NCI-H510A (cell line): Measurements from ENCODE around the gene LZTS2.
"Not testable (repeated sequence)": the region's sequence is repeated elsewhere in the genome, so short reads cannot be mapped to it uniquely, and the experiment has no call there.

Experiments used
- DNase-seq: peaks from one replicate; lab custom pipeline; 2025; lab: John Stamatoyannopoulos, UW

Gene LZTS2, protein sequence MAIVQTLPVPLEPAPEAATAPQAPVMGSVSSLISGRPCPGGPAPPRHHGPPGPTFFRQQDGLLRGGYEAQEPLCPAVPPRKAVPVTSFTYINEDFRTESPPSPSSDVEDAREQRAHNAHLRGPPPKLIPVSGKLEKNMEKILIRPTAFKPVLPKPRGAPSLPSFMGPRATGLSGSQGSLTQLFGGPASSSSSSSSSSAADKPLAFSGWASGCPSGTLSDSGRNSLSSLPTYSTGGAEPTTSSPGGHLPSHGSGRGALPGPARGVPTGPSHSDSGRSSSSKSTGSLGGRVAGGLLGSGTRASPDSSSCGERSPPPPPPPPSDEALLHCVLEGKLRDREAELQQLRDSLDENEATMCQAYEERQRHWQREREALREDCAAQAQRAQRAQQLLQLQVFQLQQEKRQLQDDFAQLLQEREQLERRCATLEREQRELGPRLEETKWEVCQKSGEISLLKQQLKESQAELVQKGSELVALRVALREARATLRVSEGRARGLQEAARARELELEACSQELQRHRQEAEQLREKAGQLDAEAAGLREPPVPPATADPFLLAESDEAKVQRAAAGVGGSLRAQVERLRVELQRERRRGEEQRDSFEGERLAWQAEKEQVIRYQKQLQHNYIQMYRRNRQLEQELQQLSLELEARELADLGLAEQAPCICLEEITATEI

DNA sequence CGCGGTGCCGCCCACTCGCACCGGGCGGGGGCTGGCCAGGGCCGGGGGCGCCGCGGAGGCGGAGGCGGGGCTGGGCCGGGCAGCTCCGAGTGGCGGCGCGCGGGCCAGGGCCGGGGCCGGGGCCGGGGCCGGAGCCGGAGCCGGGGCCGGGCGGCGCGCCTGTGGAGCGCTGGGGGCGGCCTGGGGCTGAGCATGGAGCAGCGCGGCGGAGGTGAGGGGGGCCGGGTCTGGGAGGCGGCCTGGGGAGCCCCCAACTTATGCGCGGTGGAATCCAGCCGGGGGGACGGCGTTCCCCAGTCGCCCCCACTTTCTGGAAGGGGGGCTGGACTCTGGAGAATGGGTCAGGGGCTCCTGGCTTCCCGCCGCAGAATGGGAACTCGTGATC lies at the start of gene LZTS2:
TSS of gene LZTS2 (plus strand) at position 67 of the 385 bp plus-strand sequence. CDS start 2,731 bp downstream, outside the sequence.
- DNase-seq: peak; percentile 25

DNA sequence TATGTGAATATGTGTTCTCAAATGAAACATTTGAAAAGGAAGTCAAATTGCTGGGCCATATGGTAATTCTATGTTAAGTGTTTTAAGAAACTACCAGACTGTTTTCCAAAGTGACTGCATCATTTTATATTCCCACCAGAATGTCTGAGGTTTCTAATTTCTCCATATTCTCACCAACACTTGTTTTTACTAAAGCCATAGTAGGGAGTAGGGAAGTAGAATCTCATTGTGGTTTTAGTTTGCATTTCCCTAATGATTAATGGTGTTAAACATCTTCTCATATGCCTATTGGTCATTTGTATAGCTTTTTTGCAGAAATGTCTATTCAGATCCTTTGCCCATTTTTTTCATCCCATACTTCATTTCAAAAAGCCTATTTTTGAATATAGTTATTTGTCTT lies 39.4 kb upstream of the LZTS2 start:
- no peak for DNase-seq

DNA sequence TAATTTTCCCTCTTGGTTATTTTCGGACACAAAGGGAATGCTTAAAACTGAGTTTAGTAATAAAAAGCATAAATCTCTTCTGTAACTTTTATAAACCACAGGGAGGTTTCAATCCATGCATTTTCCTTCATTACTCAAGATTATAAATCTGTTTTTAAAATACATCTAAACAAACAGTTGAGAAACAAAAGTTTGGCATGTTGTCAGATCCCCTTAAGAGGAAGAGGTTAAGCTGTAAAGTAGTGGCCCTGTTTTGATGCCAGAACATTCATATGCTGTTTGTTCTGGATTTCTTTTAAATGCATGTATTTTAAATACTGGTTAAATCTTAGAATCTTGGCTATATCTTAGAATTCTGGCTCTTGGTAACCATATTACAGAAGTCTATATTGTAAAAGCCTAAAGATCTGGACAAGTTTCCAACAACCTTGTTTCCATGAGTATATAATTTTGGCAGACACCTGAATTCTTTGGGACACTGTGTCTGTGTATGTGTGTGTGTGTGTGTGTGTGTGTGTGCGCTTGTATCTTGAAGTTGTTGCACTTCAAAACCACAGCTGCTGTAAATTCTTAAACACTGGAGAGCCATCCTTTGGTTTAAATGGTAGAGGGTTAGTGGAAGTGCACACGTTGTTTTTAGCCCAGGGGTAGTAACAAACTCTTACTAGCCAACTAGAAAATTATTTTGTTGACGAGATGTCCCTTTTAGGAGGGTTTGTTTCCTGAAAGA lies 37.1 kb upstream of the LZTS2 start:
- no peak for DNase-seq

DNA sequence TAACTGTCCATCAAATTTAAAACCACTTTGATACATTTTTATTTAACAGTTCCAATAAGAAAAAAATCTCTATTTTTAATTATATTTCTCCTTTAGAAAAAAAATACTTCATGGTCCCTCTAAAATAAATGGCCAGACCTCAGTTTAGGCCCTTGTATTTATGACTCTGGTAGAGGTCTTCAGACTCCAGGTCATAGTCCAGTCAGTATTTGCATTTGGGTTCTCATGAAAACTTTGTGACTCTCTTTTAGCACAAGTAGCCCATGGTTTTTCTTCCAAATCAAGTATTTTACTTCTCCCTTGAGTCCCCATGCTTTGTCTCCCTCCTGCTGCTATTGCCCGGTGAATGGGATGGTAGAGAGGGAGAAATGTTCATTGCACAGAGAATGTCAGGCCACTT lies 35.8 kb upstream of the LZTS2 start:
- DNase-seq: no peak

DNA sequence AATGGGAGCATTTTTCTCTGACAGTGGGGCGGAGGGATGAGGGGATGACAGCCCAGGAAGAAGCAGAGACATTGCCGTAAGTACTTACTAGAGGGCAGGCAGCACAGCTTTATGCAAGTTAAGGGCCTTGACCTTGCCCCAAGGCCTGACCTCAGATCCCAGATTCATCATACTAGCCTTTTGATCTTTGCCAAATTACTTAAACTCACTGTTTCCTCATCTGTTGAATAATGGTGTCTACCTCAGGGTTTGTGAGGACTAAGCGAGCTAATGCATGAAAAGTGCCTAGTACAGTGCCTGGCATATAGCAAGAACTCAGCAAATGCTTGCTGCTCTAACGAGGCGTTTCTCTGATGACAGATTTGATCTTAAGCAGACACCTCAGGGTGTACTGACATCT lies 33.8 kb upstream of the LZTS2 start:
- DNase-seq: no peak

DNA sequence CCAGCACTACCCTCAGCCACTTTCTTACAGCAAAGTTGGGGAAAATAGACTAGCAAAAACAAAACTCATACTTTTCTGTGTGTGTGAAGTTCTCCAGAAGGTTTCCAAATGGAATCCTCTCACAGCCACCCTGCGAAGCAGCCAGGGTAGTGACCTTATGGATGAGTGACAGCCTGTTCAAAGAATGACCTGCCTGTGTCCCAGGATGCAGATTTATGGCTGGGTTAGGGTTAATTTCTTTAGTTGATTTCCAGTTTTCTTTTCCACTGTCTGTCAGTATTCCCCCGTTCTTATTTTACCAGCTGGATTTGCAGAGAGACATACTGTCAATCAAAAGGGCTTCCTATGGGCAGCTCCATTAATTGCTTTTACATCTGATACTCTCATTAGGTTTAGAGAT lies 32.7 kb upstream of the LZTS2 start:
- DNase-seq: no peak

DNA sequence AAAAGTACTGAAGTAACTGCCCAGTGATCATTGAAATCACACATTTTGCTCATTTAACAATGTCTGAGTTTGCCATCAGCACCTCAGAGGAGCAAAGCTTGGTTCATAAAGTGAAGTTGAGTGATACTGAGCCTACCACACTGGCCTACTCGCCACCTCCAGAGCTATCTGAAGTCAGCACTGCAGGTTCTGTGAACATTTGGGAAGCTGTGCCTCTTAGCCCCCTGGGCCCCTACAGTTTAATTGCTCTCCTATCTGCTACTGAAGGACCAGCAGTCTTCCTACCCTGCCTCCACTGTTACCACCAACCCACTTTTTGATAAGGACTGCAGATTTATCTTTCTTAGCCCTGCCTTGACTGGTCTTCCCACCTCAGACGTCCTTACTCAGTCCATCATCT lies 32.3 kb upstream of the LZTS2 start:
- DNase-seq: no peak

DNA sequence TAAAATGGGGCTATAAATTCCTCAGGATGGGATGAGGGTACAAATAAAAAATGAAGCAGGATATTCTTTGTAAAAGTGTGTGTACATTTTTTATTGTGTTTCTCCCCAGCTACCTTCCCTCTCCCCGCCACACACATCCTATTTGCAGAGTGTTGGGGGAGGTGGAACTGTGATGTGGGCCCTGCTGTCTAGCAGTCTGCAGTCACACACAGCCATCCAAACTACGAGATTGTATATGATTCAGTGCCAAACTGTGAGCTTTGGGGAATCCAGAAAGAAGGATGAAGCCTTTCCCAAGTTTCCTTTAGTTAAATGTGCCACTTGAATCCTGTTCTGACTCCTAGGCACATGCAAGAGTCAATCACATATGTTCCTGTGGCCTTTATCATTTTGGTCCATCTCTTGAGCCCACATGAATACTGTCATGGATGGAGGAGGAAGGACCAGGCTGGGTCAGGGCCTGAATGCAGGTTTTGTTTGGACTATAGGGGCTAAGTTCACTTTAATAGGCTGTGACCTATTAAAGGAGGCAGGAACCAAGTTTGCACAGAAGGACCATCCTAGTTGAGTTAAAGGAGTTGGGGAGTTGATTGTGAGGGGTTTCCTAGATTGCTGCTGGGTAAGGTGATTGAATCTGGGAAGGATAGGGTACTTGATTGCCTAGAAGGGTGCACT lies 31.4 kb upstream of the LZTS2 start:
- DNase-seq: no peak

DNA sequence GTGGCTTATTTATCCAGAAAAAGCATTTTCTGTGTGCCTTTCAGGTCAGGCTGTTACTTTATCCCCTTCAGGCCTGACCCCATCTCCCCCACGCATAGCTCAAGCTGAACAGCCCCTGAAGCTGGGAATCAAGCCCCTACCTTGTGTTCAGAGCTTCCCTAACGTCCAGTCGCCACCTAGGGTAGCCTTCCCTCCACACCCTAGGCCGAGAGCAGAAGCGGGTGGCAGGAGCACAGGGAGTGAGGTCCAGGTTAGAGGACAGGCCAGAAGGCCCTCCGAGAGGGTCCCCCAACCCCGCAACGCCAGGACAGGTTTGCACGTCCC lies 30.8 kb upstream of the LZTS2 start:
- DNase-seq: no peak

DNA sequence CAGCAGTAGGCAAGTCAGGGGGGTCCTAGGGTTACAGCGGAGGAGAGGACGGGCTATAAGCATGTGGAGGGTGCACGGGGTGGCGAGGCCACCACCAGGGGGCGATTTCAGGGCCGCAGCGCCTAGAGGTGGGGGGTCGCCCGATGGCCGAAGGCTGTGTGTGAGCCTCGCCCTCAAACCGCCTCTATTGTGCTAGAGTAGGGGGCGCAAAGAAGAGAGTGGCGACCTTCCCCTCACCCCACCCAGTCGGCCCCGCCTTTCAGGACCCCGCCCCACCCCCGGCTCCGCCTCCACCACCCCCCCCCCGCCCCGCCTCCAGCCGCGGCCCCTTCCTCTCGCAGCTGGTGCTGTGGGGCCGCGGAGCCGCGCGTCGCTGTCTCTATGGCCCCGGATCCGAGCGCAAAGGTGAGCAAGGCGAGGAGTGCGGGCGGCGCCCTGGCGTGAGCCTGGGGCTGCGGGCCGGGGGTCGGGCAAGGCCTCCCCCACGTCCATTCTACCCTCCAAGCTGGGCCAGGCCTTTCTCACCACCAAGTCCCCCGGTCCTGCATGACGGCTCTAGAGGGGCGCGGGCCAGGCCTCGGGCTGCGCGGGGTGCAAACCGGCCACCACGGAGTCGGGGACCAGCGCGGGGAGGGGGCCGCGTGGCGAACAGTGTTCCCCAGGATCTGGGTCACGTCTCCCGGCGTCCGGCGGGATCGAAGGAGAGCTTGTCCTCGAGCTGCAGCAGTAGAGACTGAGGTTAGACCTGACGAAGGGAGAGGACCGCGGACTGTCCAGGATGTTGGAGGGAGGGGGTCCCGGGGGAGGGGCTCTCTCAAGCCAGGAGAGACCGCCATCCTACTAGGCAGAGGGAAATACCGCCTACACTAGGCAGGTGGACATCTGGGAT lies 30.2 kb upstream of the LZTS2 start, which contains the start of gene SEMA4G:
TSS of gene SEMA4G (plus strand) at position 318 of the 889 bp plus-strand sequence. CDS start 3,409 bp downstream, outside the sequence.
- peak; percentile 33 for DNase-seq

DNA sequence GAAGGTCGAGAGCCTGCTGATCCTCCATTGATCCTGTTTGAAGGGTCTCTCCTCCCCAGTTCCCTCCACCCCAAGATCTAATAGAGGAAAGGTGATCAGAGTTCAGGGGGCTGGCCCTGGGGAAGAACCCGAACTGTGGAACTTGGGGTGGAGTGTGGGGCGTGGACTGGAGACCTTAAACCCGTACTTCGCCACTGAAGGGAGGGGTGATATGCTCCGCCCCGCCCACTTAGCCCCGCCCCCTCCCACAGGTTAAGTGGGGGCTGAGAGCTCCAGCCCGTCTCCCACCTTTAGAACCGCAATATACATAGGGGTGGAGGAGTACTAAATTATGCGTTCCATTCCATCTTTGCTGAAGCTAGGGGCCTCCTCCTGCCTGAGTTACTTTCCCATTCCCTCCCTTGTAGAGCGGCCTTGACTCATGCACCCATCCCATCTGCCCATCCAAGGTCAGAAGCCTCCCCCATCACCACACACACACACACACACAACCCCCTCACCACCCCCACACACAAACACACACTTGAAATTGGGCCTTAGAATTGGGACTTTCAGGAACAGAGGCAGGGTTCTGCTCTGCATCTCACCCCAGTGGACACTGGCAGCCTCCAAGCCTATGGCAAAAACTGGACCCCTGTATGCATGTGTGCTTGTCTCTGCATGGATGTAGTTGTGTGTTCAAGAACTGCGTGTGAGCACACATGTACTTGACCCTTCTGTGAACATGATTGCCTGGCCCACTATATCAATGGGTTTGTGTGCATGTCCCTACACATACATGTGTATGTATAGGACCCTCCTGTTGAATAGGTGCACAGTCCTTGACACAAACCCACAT lies 29.3 kb upstream of the LZTS2 start:
- no peak for DNase-seq

DNA sequence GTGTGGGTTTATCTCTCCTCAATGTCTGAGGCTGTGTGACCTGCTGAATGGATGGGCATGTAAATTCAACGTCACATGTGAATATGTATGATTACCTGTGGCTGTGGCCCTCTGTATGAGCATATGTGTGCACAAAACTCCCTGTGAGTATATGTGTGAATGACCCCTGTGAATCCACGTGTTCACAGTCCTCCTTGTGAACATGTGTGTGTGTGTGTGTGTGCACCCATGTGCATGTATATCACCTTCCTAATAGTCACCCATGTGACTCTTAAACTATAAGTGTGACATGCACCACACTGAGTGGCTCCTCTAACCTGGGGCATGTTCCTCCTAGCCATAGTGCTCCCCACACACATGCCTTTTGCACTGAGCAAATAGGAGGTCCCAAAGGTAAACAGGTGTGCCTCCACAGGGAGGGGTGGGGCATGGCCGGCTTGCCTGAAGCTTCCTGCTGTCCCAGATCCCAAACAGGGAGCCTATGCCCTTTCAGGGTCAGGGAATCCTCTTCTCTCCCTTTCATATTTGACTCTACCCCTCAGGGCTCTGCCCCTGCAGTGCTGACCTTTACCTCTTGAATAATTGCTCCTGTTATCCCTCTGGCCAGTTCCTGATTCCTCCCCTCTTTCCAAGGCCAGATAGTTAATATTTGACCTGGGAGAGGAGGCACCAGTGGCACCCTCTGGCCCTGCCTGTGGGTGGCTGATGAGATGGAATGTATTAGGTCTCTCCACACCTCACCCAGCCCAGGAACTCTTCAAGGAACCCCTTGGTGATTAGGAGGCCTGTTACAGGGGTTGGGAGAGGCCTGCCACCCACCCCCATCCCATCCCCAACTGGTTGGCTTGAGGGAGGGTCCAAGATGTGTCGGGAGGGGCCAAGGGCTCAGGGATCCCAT lies 28.4 kb upstream of the LZTS2 start:
- no peak for DNase-seq

DNA sequence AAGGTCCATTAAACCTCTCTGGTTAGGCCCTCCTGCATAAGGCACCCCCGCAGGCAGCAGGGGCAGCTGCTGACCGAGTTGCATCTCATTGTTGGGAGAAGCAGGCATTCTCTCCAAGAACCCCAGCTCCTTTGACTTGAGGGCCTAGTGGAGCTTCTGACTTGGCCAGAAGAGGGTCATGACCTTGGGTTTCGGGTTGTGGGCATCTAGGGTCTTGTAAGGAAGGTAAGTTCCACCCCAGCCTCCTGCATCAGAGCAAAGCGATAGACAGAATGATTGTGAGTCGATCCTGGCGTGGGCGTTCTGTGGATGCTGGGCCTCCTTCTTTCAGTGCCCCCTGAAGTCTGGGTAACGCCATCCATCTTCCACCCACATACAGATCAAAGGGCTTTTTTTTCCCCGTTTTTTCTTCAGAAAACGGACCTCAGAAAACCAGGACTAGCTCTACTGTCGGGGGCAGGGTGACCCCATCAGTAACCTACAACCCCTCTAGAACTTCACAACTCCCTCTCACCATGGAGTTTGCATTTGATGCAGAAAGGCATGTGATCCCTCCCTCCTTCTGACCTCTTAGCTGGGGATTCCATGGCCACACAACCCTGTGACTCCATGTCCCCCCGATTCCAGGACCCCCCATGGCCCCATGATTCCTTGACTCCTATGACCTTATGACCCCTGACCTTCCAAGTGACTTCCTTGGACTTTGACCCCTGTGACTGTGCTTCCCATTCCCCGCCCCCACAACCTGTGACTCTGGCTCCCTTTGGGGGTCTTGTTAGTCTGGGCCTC lies 27.3 kb upstream of the LZTS2 start:
- no peak for DNase-seq

DNA sequence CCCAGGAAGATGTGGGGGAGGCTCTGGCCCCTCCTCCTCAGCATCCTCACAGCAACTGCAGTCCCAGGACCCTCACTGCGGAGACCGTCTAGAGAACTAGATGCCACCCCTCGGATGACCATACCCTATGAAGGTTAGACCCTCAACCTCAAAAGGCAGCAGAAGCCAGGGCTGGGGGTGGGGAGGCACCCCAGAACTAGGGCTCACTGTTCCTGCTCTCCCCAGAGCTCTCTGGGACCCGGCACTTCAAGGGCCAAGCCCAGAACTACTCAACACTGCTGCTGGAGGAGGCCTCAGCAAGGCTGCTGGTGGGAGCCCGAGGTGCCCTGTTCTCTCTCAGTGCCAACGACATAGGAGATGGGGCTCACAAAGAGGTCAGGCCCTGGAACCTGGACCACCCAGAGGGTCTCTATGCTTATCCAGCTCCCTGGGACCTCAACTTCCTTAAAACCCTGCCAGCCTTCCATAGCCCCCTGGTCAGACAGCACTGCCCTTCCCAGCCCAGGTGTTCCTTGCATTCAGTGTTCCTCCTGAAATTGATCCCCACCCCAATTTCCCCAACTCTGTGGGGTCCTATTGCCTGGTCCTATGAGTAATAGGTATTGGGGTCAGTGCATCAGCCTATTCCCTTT lies 26.6 kb upstream of the LZTS2 start:
- no peak for DNase-seq

DNA sequence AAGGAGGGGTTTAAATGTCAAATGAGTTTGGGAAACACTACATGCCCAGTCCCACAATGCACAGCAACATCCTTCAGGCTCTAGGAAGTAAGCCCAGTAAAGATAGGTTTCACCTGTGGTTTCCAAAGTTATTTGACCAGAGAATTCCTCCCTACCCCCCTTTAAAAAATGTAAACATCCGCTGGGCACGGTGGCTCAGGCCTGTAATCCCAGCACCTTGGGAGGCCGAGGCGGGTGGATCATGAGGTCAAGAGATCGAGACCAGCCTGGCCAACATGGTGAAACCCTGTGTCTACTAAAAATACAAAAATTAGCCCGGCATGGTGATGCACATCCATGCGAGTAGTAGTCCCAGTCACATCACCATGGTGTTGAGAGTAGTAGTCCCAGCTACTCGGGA lies 24.2 kb upstream of the LZTS2 start:
- DNase-seq: not testable (repeated sequence)

DNA sequence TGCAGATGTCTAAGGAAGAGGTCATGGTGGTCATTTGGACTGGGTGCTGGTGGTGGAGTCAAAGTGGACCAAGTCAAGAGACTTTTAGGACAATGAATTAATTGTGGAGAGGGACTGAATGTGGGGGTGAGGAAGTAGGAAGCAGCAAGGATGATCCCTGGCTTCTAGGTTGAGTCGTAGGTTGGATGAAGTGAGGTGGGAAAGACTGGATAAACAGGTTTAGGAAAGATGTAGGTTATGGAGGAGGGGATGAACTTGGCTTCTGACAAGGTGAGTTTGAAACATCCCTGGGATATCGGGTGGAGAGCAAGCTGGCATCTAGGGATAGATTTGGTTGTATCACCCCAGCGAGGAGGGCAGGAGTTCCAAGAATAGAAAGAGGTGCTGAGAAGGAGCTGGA lies 22.7 kb upstream of the LZTS2 start:
- DNase-seq: no peak

DNA sequence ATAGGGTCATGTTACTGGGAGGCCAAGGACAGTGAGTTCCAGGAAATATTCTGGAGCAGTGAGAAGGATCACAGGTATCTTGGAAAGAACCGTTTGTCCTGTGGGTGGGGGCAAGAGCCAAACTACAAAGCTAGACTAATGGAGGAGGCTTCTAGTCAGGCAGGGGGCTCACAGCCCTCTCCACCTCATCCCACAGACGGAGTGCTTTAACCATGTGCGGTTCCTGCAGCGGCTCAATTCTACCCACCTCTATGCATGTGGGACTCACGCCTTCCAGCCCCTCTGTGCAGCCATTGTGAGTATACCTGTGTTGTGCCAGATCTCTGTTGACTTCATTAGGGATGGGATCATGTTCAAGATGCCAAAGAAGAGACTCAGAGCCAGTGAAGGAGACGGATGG lies 22.2 kb upstream of the LZTS2 start:
- no peak for DNase-seq
